GM12878 (cell line): ENCODE measurements around the gene DDR2. TPM values are rescaled to one million over a fixed set of nuclear protein-coding genes. Genes with fewer than 3 reads are reported as not detected.

Experiments used
- ATAC-seq: fragments of 200-7000 bp; cut with Tn5 transposase; 3 replicates; pipeline ENCODE4 v1.9.1; 2020; ENCODE audit warnings: mild to moderate bottlenecking, moderate library complexity
- BruUV-seq: library from RNA; stranded (reverse); fragments of 400-500 nt; replicated peaks from 2 replicates; lab custom pipeline; 2021; lab: Mats Ljungman, UMichigan
- CTCF ChIA-PET: fragments of 300-600 bp; sonication (Branson Sonifier 250); formaldehyde crosslinking; extraction: SDS; loops from one replicate; lab custom pipeline; 2021; ENCODE audit warnings: inconsistent platforms; lab: Yijun Ruan, JAX
- POLR2A ChIA-PET: fragments of 350-600 bp; formaldehyde crosslinking; extraction: SDS; loops from one replicate; lab custom pipeline; 2021; ENCODE audit warnings: inconsistent platforms; lab: Charles Lee
- RAD21 ChIA-PET: fragments of 300-600 bp; sonication (Branson Sonifier 250); formaldehyde crosslinking; loops from one replicate; lab custom pipeline; 2023; ENCODE audit warnings: antibody characterized with exemption; ENCODE audit not compliant: unreplicated experiment; lab: Charles Lee
- SMC1A ChIA-PET: fragments of 300-600 bp; sonication (Branson Sonifier 250); formaldehyde crosslinking; loops from one replicate; lab custom pipeline; 2023; ENCODE audit not compliant: unreplicated experiment, uncharacterized antibody; lab: Charles Lee
- DNase-seq: peaks from one replicate; pipeline ENCODE4 v3.0.0-alpha.2; 2011; ENCODE audit warnings: low read depth, low spot score
- FAIRE-seq: peaks from 3 replicates; lab custom pipeline; 2011; peaks lifted over from hg19 to GRCh38; lab: Jason Lieb, UNC
- H2AFZ ChIP-seq: 2 replicates; pipeline ENCODE4 v1.6.0; 2011; ENCODE audit warnings: low read depth, low read length, control low read depth; ENCODE audit not compliant: control insufficient read depth
- H3K27ac ChIP-seq: 2 replicates; pipeline ENCODE4 v1.5.1; 2011; ENCODE audit warnings: control low read depth; ENCODE audit not compliant: control insufficient read depth, insufficient read depth
- H3K27me3 ChIP-seq, 2 experiments: replicated peaks in 1 of 2; 2 replicates each; pipeline versions ENCODE4 v1.6.0 to v1.6.1; 2011; ENCODE audit warnings: low read length in 1 of 2; ENCODE audit not compliant: control insufficient read depth in 2 of 2, insufficient read depth in 2 of 2
- H3K36me3 ChIP-seq, 2 experiments: 2 replicates each; pipeline ENCODE4 v1.5.1; 2011; ENCODE audit warnings: low read length in 1 of 2; ENCODE audit not compliant: control insufficient read depth in 2 of 2, insufficient read depth in 2 of 2
- H3K4me1 ChIP-seq: 2 replicates; pipeline ENCODE4 v1.6.1; 2011; ENCODE audit warnings: mild to moderate bottlenecking, low read length, moderate library complexity, mixed read lengths; ENCODE audit not compliant: control insufficient read depth, insufficient read depth
- H3K4me2 ChIP-seq: 2 replicates; pipeline ENCODE4 v1.6.0; 2011; ENCODE audit warnings: control low read depth; ENCODE audit not compliant: control insufficient read depth, insufficient read depth
- H3K4me3 ChIP-seq: fragments of 200-600 bp; sonication (generic); 2 replicates; pipeline ENCODE4 v1.5.1; 2016
- H3K79me2 ChIP-seq: 2 replicates; pipeline ENCODE4 v1.6.0; 2011; ENCODE audit warnings: low read length; ENCODE audit not compliant: control insufficient read depth, insufficient read depth
- H3K9ac ChIP-seq: 2 replicates; pipeline ENCODE4 v1.8.0; 2011; ENCODE audit warnings: low read length, control low read depth, mixed read lengths; ENCODE audit not compliant: control insufficient read depth, insufficient read depth
- H3K9me3 ChIP-seq: replicated peaks from 3 replicates; pipeline ENCODE4 v1.5.1; 2011; ENCODE audit warnings: mild to moderate bottlenecking, low read length; ENCODE audit not compliant: control insufficient read depth, insufficient read depth
- H4K20me1 ChIP-seq: 2 replicates; pipeline ENCODE4 v1.6.0; 2011; ENCODE audit not compliant: control insufficient read depth, insufficient read depth
- BACH1 ChIP-seq: fragments of 450-650 bp; IDR thresholded peaks from 2 replicates; pipeline ENCODE4 v1.6.1; 2017; ENCODE audit warnings: mild to moderate bottlenecking, borderline replicate concordance
- BCL11A ChIP-seq: IDR thresholded peaks from 2 replicates; pipeline ENCODE4 v1.6.1; 2011; ENCODE audit warnings: low read depth, low read length
- BRCA1 ChIP-seq: IDR thresholded peaks from 2 replicates; pipeline ENCODE4 v1.6.1; 2011; ENCODE audit warnings: low read depth, low read length, improper control_type of control experiment
- E4F1 ChIP-seq: fragments of 450-650 bp; IDR thresholded peaks from 2 replicates; pipeline ENCODE4 v1.6.1; 2018; ENCODE audit warnings: borderline replicate concordance, mild to moderate bottlenecking; ENCODE audit not compliant: partially characterized antibody
- EGR1 ChIP-seq, 2 experiments: IDR thresholded peaks; 1 replicate in 1 of 2; 2 replicates in 1 of 2; pipeline ENCODE4 v1.6.1; 2011 to 2012; ENCODE audit warnings: low read depth in 2 of 2, low read length in 2 of 2, borderline replicate concordance in 1 of 2, mild to moderate bottlenecking in 1 of 2, moderate library complexity in 1 of 2
- ESRRA ChIP-seq: IDR thresholded peaks from 2 replicates; pipeline ENCODE4 v1.6.1; 2012; ENCODE audit warnings: mild to moderate bottlenecking, low read length, improper control_type of control experiment
- HDGF ChIP-seq: fragments of 450-650 bp; IDR thresholded peaks from 2 replicates; pipeline ENCODE4 v1.6.1; 2016; ENCODE audit warnings: antibody characterized with exemption
- HSF1 ChIP-seq: fragments of 150-350 bp; IDR thresholded peaks from 2 replicates; pipeline ENCODE4 v1.6.1; 2014; ENCODE audit warnings: mild to moderate bottlenecking, low read depth, low read length
- MLLT1 ChIP-seq: fragments of 450-650 bp; IDR thresholded peaks from 2 replicates; pipeline ENCODE4 v1.6.1; 2016; ENCODE audit warnings: mild to moderate bottlenecking
- MYC ChIP-seq: IDR thresholded peaks from 2 replicates; pipeline ENCODE4 v1.6.1; 2011; ENCODE audit warnings: mild to moderate bottlenecking, low read length, moderate library complexity, inconsistent platforms; ENCODE audit not compliant: insufficient read depth, insufficient replicate concordance, insufficient read length, severe bottlenecking
- PAX8 ChIP-seq: fragments of 450-650 bp; IDR thresholded peaks from 2 replicates; pipeline ENCODE4 v1.6.1; 2017; ENCODE audit warnings: mild to moderate bottlenecking, moderate library complexity
- POLR2A ChIP-seq: IDR thresholded peaks from 2 replicates; pipeline ENCODE4 v1.6.1; 2011; ENCODE audit warnings: low read depth, mild to moderate bottlenecking, low read length
- TCF12 ChIP-seq: IDR thresholded peaks from 2 replicates; pipeline ENCODE4 v1.6.1; 2011; ENCODE audit warnings: low read depth, mild to moderate bottlenecking, low read length
- ZBED1 ChIP-seq: IDR thresholded peaks from 2 replicates; pipeline ENCODE4 v1.6.1; 2016; ENCODE audit warnings: borderline replicate concordance
- WGBS: methylation state at CpG from one replicate; pipeline ENCODE4 v1.1.6; 2016; ENCODE audit warnings: low lambda C conversion rate; ENCODE audit not compliant: insufficient replicate concordance, insufficient coverage; ENCODE audit errors: missing lambda C conversion rate; 5-methylcytosine and 5-hydroxymethylcytosine counted together
- in situ Hi-C: fragments of 300-500 bp; cut with MboI; formaldehyde crosslinking; loops from 9 replicates; pipeline ENCODE4 v1.14.3; 2018; ENCODE audit warnings: mixed read lengths
- intact Hi-C: fragments of 100-400 bp; cut with micrococcal nuclease; formaldehyde crosslinking; loops from one replicate; pipeline ENCODE4 v1.14.2; 2022; ENCODE audit not compliant: unreplicated experiment
- polyA plus RNA-seq, 11 experiments: library from polyadenylated mRNA; depleted of rRNA in 4 of 11; unstranded in 6 of 11; stranded (reverse) in 5 of 11; fragments of >200 nt; fragmentation: Nextera tagmentation in 4 of 11; fragmentation: Illumina TruSeq in 1 of 11; extraction: Ambion mirVana in 4 of 11; extraction: Trizol in 1 of 11; gene quantifications; 1 replicate in 1 of 11; 2 replicates in 10 of 11; pipeline versions ENCODE4 v1.2.1 to v1.2.3, GENCODE V29; 2011 to 2016; ENCODE audit warnings: inconsistent platforms in 2 of 11, missing spikeins in 2 of 11, low read depth in 1 of 11
- total RNA-seq, 4 experiments: library from RNA; depleted of rRNA in 3 of 4; stranded (reverse); fragments of >200 nt in 3 of 4; fragmentation: Illumina TruSeq in 1 of 4; extraction: Trizol in 1 of 4; gene quantifications; 2 replicates each; pipeline versions ENCODE4 v1.2.1 to v1.2.3, GENCODE V29; 2013 to 2021

The DDR2 gene
- total and polyA plus RNA-seq, 10 of the 15 experiments (the other 5 are each of a cell fraction or from before 2014, with no cell fraction given): 1.9 to 8.8 (median 5.5) TPM

GRCh38 chr1:162645666-162646065 is 13.4 kb downstream of the DDR2 start:
- CTCF ChIA-PET: no interaction called here
- no TSS peak for BruUV-seq
- H3K79me2 ChIP-seq: no peaks in the 10 kb centered on the region

More at GRCh38 chr1:162645666-162646065, 13.4 kb downstream of the DDR2 start:
- in situ Hi-C loops (no loop called here), intact Hi-C loops (no loop called here)
- 89% methylated on average over 4 of the region's 4 CpGs for WGBS
- Histone ChIP-seq H3K4me1 (no peaks in the 10 kb centered on the region), H3K4me3 (no peak overlapping the region), H2AFZ (no peak overlapping the region), H3K36me3 (no peaks in the 10 kb centered on the region), H4K20me1 (no peaks in the 10 kb centered on the region), H3K27me3 (no peaks in the 10 kb centered on the region), H3K9ac (no peak overlapping the region), H3K4me2 (no peak overlapping the region), H3K27ac (no peak overlapping the region), H3K9me3 (no peaks in the 10 kb centered on the region)
- SMC1A ChIA-PET: interaction anchor here (0.9 kb wide), 1 partner anchor 17 kb away, joined by 3 read pairs; no protein-coding TSS in a partner anchor
- POLR2A ChIA-PET: no interaction called here
- DNase-seq (no peak), FAIRE-seq (no peak), ATAC-seq (no peak)
- TF ChIP-seq POLR2A: no peak
- no peak for TF ChIP-seq E4F1
- no peak for TF ChIP-seq TCF12
- no peak for TF ChIP-seq BRCA1
- no peak for TF ChIP-seq PAX8
- TF ChIP-seq MYC: no peak
- no peak for TF ChIP-seq EGR1 (IDR thresholded peaks at IDR 0.05; ENCODE audit: borderline replicate concordance in 1 of 2, low read depth in 2 of 2, low read length in 2 of 2)
- no peak for TF ChIP-seq ZBED1
- TF ChIP-seq HDGF: no peak
- no peak for TF ChIP-seq HSF1
- no peak for TF ChIP-seq ESRRA
- no peak for TF ChIP-seq BCL11A
- no peak for TF ChIP-seq MLLT1
- TF ChIP-seq BACH1: no peak
- RAD21 ChIA-PET: no interaction called here
